OCI-LY7 (cell line): ENCODE results near the gene GALNT14.

Experiments used
- EZH2phosphoT487 ChIP-seq: fragments of 200-600 bp; sonication (generic); IDR thresholded peaks from 2 replicates; pipeline ENCODE4 v1.6.1; 2018; ENCODE audit warnings: low read depth, borderline replicate concordance, mild to moderate bottlenecking, mixed run types, antibody characterized with exemption, low read length, moderate library complexity, mixed read lengths
- TF ChIP-seq, protein P1 (sequence below): fragments of 200-600 bp; sonication (generic); conservative IDR thresholded peaks from 2 replicates; pipeline ENCODE4 v1.5.1; 2014; ENCODE audit warnings: mild to moderate bottlenecking, antibody characterized with exemption, low read length, moderate library complexity, mixed read lengths

GRCh38 chr2:30964334-30965005, 173.8 kb downstream of the GALNT14 start:
- TF ChIP-seq, protein P1, sequence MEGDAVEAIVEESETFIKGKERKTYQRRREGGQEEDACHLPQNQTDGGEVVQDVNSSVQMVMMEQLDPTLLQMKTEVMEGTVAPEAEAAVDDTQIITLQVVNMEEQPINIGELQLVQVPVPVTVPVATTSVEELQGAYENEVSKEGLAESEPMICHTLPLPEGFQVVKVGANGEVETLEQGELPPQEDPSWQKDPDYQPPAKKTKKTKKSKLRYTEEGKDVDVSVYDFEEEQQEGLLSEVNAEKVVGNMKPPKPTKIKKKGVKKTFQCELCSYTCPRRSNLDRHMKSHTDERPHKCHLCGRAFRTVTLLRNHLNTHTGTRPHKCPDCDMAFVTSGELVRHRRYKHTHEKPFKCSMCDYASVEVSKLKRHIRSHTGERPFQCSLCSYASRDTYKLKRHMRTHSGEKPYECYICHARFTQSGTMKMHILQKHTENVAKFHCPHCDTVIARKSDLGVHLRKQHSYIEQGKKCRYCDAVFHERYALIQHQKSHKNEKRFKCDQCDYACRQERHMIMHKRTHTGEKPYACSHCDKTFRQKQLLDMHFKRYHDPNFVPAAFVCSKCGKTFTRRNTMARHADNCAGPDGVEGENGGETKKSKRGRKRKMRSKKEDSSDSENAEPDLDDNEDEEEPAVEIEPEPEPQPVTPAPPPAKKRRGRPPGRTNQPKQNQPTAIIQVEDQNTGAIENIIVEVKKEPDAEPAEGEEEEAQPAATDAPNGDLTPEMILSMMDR: no peak
- TF ChIP-seq EZH2phosphoT487: no peak
